GM12891 (cell line): ENCODE data around the gene GABBR2.

Source experiments
- PAX5 ChIP-seq: IDR thresholded peaks from 2 replicates; pipeline ENCODE4 v1.6.1; 2011; ENCODE audit warnings: low read length, moderate library complexity, mild to moderate bottlenecking; ENCODE audit not compliant: insufficient read depth, severe bottlenecking
- POLR2A ChIP-seq: IDR thresholded peaks from 2 replicates; pipeline ENCODE4 v1.6.1; 2011; ENCODE audit warnings: low read depth, low read length, control low read depth
- POLR2AphosphoS5 ChIP-seq: IDR thresholded peaks from 2 replicates; pipeline ENCODE4 v1.6.1; 2011; ENCODE audit warnings: low read depth, low read length, control low read depth
- POU2F2 ChIP-seq: IDR thresholded peaks from 2 replicates; pipeline ENCODE4 v1.6.1; 2011; ENCODE audit warnings: low read depth, mild to moderate bottlenecking, control low read depth, low read length, moderate library complexity
- SPI1 ChIP-seq: IDR thresholded peaks from 2 replicates; pipeline ENCODE4 v1.6.1; 2011; ENCODE audit warnings: low read depth, low read length, control low read depth
- TAF1 ChIP-seq: IDR thresholded peaks from 2 replicates; pipeline ENCODE4 v1.6.1; 2011; ENCODE audit warnings: low read depth, low read length, control low read depth

GRCh38 chr9:98347642-98348041, 361.1 kb downstream of the GABBR2 start:
- TF ChIP-seq POLR2A (no peak), PAX5 (no peak), POLR2AphosphoS5 (no peak), TAF1 (no peak), POU2F2 (no peak), SPI1 (no peak)
